H9 (cell line): ENCODE data around the gene AK8. TPM values are rescaled to one million over a fixed set of nuclear protein-coding genes. Genes with fewer than 3 reads are reported as not detected.

Experiments
- DNase-seq: peaks from one replicate; pipeline ENCODE4 v3.0.0-alpha.2; 2017
- H2AFZ ChIP-seq: one replicate; pipeline ENCODE4 v1.6.1; 2013; ENCODE audit warnings: mild to moderate bottlenecking, low read length, control low read depth, moderate library complexity
- H2AK5ac ChIP-seq: 2 replicates; pipeline ENCODE4 v1.6.1; 2013; ENCODE audit warnings: low read length, control low read depth, mixed read lengths; ENCODE audit not compliant: insufficient read length
- H2BK120ac ChIP-seq: one replicate; pipeline ENCODE4 v1.6.1; 2013; ENCODE audit warnings: low read depth, mild to moderate bottlenecking, low read length, control low read depth, inconsistent platforms; ENCODE audit not compliant: poor library complexity, severe bottlenecking
- H2BK12ac ChIP-seq: 2 replicates; pipeline ENCODE4 v1.6.1; 2013; ENCODE audit warnings: low read length, control low read depth, mixed read lengths, low read depth; ENCODE audit not compliant: insufficient read length
- H2BK15ac ChIP-seq: 2 replicates; pipeline ENCODE4 v1.6.1; 2013; ENCODE audit warnings: low read depth, low read length, control low read depth
- H2BK20ac ChIP-seq: one replicate; pipeline ENCODE4 v1.6.1; 2013; ENCODE audit warnings: low read depth, mild to moderate bottlenecking, low read length, control low read depth, inconsistent platforms; ENCODE audit not compliant: poor library complexity, severe bottlenecking
- H2BK5ac ChIP-seq: 2 replicates; pipeline ENCODE4 v1.6.1; 2013; ENCODE audit warnings: low read length, control low read depth, mixed read lengths; ENCODE audit not compliant: insufficient read length
- H3K14ac ChIP-seq: 2 replicates; pipeline ENCODE4 v1.6.1; 2013; ENCODE audit warnings: low read length, control low read depth; ENCODE audit not compliant: insufficient read depth
- H3K18ac ChIP-seq: 2 replicates; pipeline ENCODE4 v1.6.1; 2013; ENCODE audit warnings: low read depth, mild to moderate bottlenecking, mixed read lengths, low read length, control low read depth; ENCODE audit not compliant: insufficient read length
- H3K23ac ChIP-seq: 2 replicates; pipeline ENCODE4 v1.6.1; 2013; ENCODE audit warnings: low read length, control low read depth, mixed read lengths, low read depth; ENCODE audit not compliant: insufficient read length
- H3K23me2 ChIP-seq: 2 replicates; pipeline ENCODE4 v1.6.1; 2013; ENCODE audit warnings: low read depth, mild to moderate bottlenecking, mixed read lengths, low read length, control low read depth; ENCODE audit not compliant: insufficient read length, poor library complexity, severe bottlenecking
- H3K27ac ChIP-seq: 2 replicates; pipeline ENCODE4 v1.5.1; 2013; ENCODE audit warnings: low read length, control low read depth, mixed read lengths, low read depth; ENCODE audit not compliant: insufficient read length
- H3K27me3 ChIP-seq: 2 replicates; pipeline ENCODE4 v1.6.1; 2013; ENCODE audit warnings: low read length, control low read depth, inconsistent platforms; ENCODE audit not compliant: insufficient read depth
- H3K4ac ChIP-seq: 2 replicates; pipeline ENCODE4 v1.6.1; 2013; ENCODE audit warnings: low read depth, mild to moderate bottlenecking, control low read depth, inconsistent platforms, low read length, moderate library complexity
- H3K4me1 ChIP-seq: 2 replicates; pipeline ENCODE4 v1.6.1; 2013; ENCODE audit warnings: low read length, control low read depth, inconsistent platforms; ENCODE audit not compliant: insufficient read depth
- H3K4me2 ChIP-seq: 2 replicates; pipeline ENCODE4 v1.6.1; 2013; ENCODE audit warnings: low read length, control low read depth, mixed read lengths; ENCODE audit not compliant: insufficient read length, insufficient read depth
- H3K56ac ChIP-seq: 2 replicates; pipeline ENCODE4 v1.6.1; 2013; ENCODE audit warnings: low read depth, mild to moderate bottlenecking, mixed read lengths, low read length, control low read depth; ENCODE audit not compliant: insufficient read length
- H3K79me1 ChIP-seq: 2 replicates; pipeline ENCODE4 v1.6.1; 2013; ENCODE audit warnings: low read depth, mild to moderate bottlenecking, moderate library complexity, low read length, control low read depth, inconsistent platforms; ENCODE audit not compliant: insufficient read depth, poor library complexity, severe bottlenecking
- H3K79me2 ChIP-seq: 2 replicates; pipeline ENCODE4 v1.6.1; 2013; ENCODE audit warnings: low read length, control low read depth, inconsistent platforms; ENCODE audit not compliant: insufficient read depth
- H3K9ac ChIP-seq: 2 replicates; pipeline ENCODE4 v1.6.1; 2013; ENCODE audit warnings: low read length, control low read depth, mixed read lengths; ENCODE audit not compliant: insufficient read length; ENCODE audit errors: extremely low read depth
- H3K9me3 ChIP-seq: one replicate; pipeline ENCODE4 v1.6.1; 2013; ENCODE audit warnings: low read depth, low read length, inconsistent platforms; ENCODE audit not compliant: control insufficient read depth
- H3T11ph ChIP-seq: one replicate; pipeline ENCODE4 v1.6.1; 2013; ENCODE audit warnings: mild to moderate bottlenecking, low read length, control low read depth, inconsistent platforms
- H4K20me1 ChIP-seq: one replicate; pipeline ENCODE4 v1.6.1; 2013; ENCODE audit not compliant: control insufficient read depth, insufficient read length, insufficient read depth
- H4K5ac ChIP-seq: 2 replicates; pipeline ENCODE4 v1.6.1; 2013; ENCODE audit warnings: low read depth, mild to moderate bottlenecking, mixed read lengths, low read length, control low read depth; ENCODE audit not compliant: insufficient read length
- H4K8ac ChIP-seq: replicated peaks from 2 replicates; pipeline ENCODE4 v1.6.1; 2013; ENCODE audit warnings: low read length, control low read depth, mixed read lengths, low read depth; ENCODE audit not compliant: insufficient read length
- H4K91ac ChIP-seq: 2 replicates; pipeline ENCODE4 v1.6.1; 2013; ENCODE audit warnings: low read depth, mild to moderate bottlenecking, moderate library complexity, mixed read lengths, low read length, control low read depth; ENCODE audit not compliant: insufficient read length
- H3K27ac Mint-ChIP-seq, 3 experiments: 2 replicates in 2 of 3; 3 replicates in 1 of 3; pipeline ENCODE4 v1.8.0; 2020 to 2021; ENCODE audit warnings: mixed read lengths in 3 of 3, mild to moderate bottlenecking in 1 of 3, moderate library complexity in 1 of 3
- H3K27me3 Mint-ChIP-seq: 2 replicates; pipeline ENCODE4 v1.8.0; 2021; ENCODE audit warnings: low read depth, mild to moderate bottlenecking, moderate library complexity, mixed read lengths
- H3K36me3 Mint-ChIP-seq, 3 experiments: 2 replicates in 2 of 3; 3 replicates in 1 of 3; pipeline ENCODE4 v1.8.0; 2020 to 2021; ENCODE audit warnings: low read depth in 3 of 3, mixed read lengths in 3 of 3; ENCODE audit not compliant: insufficient read depth in 1 of 3
- H3K4me1 Mint-ChIP-seq, 2 experiments: 2 replicates each; pipeline ENCODE4 v1.8.0; 2020; ENCODE audit warnings: mixed read lengths in 2 of 2
- H3K4me3 Mint-ChIP-seq, 2 experiments: 2 replicates in 1 of 2; 3 replicates in 1 of 2; pipeline ENCODE4 v1.8.0; 2020 to 2021; ENCODE audit warnings: mild to moderate bottlenecking in 2 of 2, mixed read lengths in 2 of 2, moderate library complexity in 1 of 2
- H3K9me3 Mint-ChIP-seq, 2 experiments: 2 replicates in 1 of 2; 3 replicates in 1 of 2; pipeline ENCODE4 v1.8.0; 2020; ENCODE audit warnings: mild to moderate bottlenecking in 2 of 2, mixed read lengths in 2 of 2, moderate library complexity in 1 of 2
- CTCF ChIP-seq: fragments of 200-600 bp; sonication (generic); conservative IDR thresholded peaks from 3 replicates; pipeline ENCODE4 v1.8.0; 2021; ENCODE audit warnings: antibody characterized with exemption, mild to moderate bottlenecking
- WGBS: extraction: QIAGEN DNeasy Blood & Tissue Kit; methylation state at CpG from one replicate; pipeline ENCODE4 v1.1.7; 2013; ENCODE audit warnings: missing lambda C conversion rate, low lambda C conversion rate, mixed read lengths; ENCODE audit not compliant: insufficient read length; ENCODE audit errors: extremely low coverage; 5-methylcytosine and 5-hydroxymethylcytosine counted together
- total RNA-seq: library from RNA; stranded (reverse); gene quantifications from 2 replicates; pipeline ENCODE4 v1.2.1, GENCODE V29; 2021

Gene AK8
- total RNA-seq, 1 experiment from 2014 or later, result 0.44 TPM

DNA sequence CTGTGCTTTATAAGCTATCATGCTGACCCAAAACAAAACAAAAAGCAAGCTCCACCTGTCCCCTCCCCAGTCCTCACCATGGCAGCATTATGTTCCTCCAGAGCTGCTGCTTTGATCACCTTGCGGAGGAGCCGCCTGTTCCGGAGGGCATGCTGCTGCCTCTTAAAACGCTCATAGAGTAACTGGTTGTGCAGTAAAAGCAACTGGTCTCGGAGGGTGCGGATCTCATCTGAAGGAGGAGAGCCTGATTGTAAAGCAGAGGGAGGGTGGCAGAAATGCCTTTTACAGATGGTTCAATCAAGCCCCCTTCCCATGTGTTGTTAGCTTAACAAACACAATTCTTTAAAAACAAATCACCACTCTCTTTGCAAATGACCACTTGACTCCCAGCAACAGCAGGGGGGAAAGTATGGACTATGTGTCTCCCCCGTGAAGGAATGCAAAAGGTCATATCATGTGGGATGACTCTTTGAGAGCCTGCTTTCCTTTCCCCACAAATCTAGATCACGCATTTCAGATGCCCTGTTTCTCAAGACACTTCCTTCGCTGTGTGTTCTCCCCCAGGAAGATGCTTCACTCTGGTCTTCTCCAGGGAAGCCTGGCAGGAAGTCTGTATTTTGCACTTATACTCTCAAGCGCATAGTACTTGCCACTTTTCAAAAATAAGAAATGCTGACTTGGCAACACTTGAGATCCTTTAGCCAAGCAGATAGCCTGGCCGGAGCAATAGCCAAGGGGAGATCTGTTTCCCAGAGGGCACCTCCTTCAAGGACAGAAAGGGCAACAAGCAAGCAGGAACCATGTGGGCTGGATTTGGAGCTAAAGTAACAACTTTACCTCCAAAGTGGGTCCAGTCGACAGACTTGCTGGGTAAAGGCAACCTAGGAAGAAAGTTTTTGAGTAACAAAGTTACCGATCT, 25.7 kb upstream of the AK8 start:
- H3K23ac ChIP-seq, result no peak overlapping the region
- no peak overlapping the region for H3K27ac ChIP-seq
- no peak overlapping the region for H4K91ac ChIP-seq
- no peak overlapping the region for H3T11ph ChIP-seq
- no CpG with 5 or more reads among the region's 13 CpGs for WGBS
- H3K27me3 ChIP-seq, result no peaks in the 10 kb centered on the region
- H3K79me2 ChIP-seq, result no peaks in the 10 kb centered on the region
- no peaks in the 10 kb centered on the region; the same call in 1 of the 2 replicates for H3K4me1 ChIP-seq
- no peak; the same call in 2 of the 3 replicates for TF ChIP-seq CTCF
- no peak overlapping the region for H3K14ac ChIP-seq
- no peaks in the 10 kb centered on the region for H3K79me1 ChIP-seq
- peak; percentile 41 for DNase-seq
- no peak overlapping the region for H2BK15ac ChIP-seq
- Mint-ChIP-seq H3K27me3 (no peaks in the 10 kb centered on the region), H3K4me3 (no peak overlapping the region; a peak in 1 of 5 replicates), H3K4me1 (peaks cover 18 to 24% of the 10 kb centered on the region in 2 experiments), H3K27ac (peak overlapping the region; percentile 45 to 89 (median 53); a peak in 6 of 7 replicates), H3K36me3 (peaks cover 4 to 36% (median 34%) of the 10 kb centered on the region in 3 experiments; a peak in 6 of 7 replicates), H3K9me3 (no peaks in the 10 kb centered on the region)
- H3K9me3 ChIP-seq, result no peaks in the 10 kb centered on the region
- H2AFZ ChIP-seq, result no peak overlapping the region
- no peak overlapping the region for H3K18ac ChIP-seq
- H3K4me2 ChIP-seq, result no peak overlapping the region
- no peak overlapping the region for H2BK120ac ChIP-seq
- no peak overlapping the region for H2BK20ac ChIP-seq
- H4K8ac ChIP-seq, result no peak overlapping the region
- H3K56ac ChIP-seq, result no peak overlapping the region
- no peaks in the 10 kb centered on the region for H3K23me2 ChIP-seq
- H2BK5ac ChIP-seq, result no peak overlapping the region
- no peak overlapping the region for H2BK12ac ChIP-seq
- no peak overlapping the region for H4K5ac ChIP-seq
- no peak overlapping the region for H3K9ac ChIP-seq
- H4K20me1 ChIP-seq, result no peaks in the 10 kb centered on the region
- H2AK5ac ChIP-seq, result no peak overlapping the region
- H3K4ac ChIP-seq, result no peak overlapping the region
